Gastrocnemius medialis (tissue), 4 donors: ENCODE data around the gene MIB2. TPM values are rescaled to one million over a fixed set of nuclear protein-coding genes. Genes with fewer than 3 reads are reported as not detected.

ENCODE experiments used
- ATAC-seq, 2 donors: fragments of 150-250 bp; one replicate each; pipeline ENCODE4 v1.9.1; 2016
- DNase-seq, 2 donors: peaks; one replicate each; pipeline ENCODE4 v3.0.0-alpha.2; 2019
- H3K27ac ChIP-seq, 4 donors: fragments of 200-600 bp; sonication (generic); 1 replicate in 1 of 4; 2 replicates in 3 of 4; pipeline ENCODE4 v1.5.1; 2016 to 2018; ENCODE audit warnings: mild to moderate bottlenecking in 2 of 4, moderate library complexity in 1 of 4
- H3K27me3 ChIP-seq, 3 donors: fragments of 200-600 bp; sonication (generic) in 2 of 3; 1 replicate in 1 of 3; 2 replicates in 2 of 3; pipeline versions ENCODE4 v1.5.1 to v1.6.0; 2016 to 2019; ENCODE audit warnings: mild to moderate bottlenecking in 1 of 3, moderate library complexity in 1 of 3
- H3K36me3 ChIP-seq, 2 donors: fragments of 200-600 bp; sonication (generic) in 1 of 2; one replicate each; pipeline ENCODE4 v1.5.1; 2017 to 2018
- H3K4me1 ChIP-seq, 2 donors: fragments of 200-600 bp; sonication (generic) in 1 of 2; one replicate each; pipeline ENCODE4 v1.5.1; 2016 to 2017; ENCODE audit warnings: mild to moderate bottlenecking in 2 of 2
- H3K4me3 ChIP-seq, 4 donors: fragments of 200-600 bp; sonication (generic) in 3 of 4; 1 replicate in 1 of 4; 2 replicates in 3 of 4; pipeline ENCODE4 v1.5.1; 2016 to 2019; ENCODE audit warnings: mild to moderate bottlenecking in 2 of 4
- H3K9me3 ChIP-seq, 3 donors: fragments of 200-600 bp; sonication (generic) in 2 of 3; 1 replicate in 1 of 3; 2 replicates in 2 of 3; pipeline ENCODE4 v1.5.1; 2016 to 2019
- POLR2A ChIP-seq, 2 donors: fragments of 450-650 bp; IDR thresholded peaks; one replicate each; pipeline ENCODE4 v1.6.1; 2017; ENCODE audit warnings: antibody characterized with exemption in 2 of 2, mild to moderate bottlenecking in 2 of 2, moderate library complexity in 2 of 2
- in situ Hi-C, 4 donors: fragments of 200-750 bp; cut with MboI; loops; one replicate each; pipeline versions ENCODE4 v1.15.0 to v1.8.0; 2017; ENCODE audit warnings: low sequenced_read_pairs in 4 of 4
- intact Hi-C: fragments of 100-400 bp; cut with DNase I; formaldehyde crosslinking; loops from one replicate; pipeline ENCODE4 v1.15.1; 2023; ENCODE audit warnings: low total_unique reads
- total RNA-seq, 4 donors: library from RNA; depleted of rRNA; stranded (reverse); fragments of >200 nt; gene quantifications; one replicate each; pipeline versions ENCODE4 v1.1.0 to v1.2.3, GENCODE V29; 2016
- TF ChIP-seq, protein P1 (sequence below), 5 experiments: fragments of 450-650 bp in 3 of 5; fragments of 200-600 bp in 2 of 5; sonication (generic) in 2 of 5; IDR thresholded peaks in 4 of 5; conservative IDR thresholded peaks in 1 of 5; 1 replicate in 4 of 5; 2 replicates in 1 of 5; pipeline ENCODE4 v1.5.1; 2016 to 2019; ENCODE audit warnings: antibody characterized with exemption in 5 of 5, mild to moderate bottlenecking in 3 of 5, moderate library complexity in 3 of 5

Gene MIB2
- total RNA-seq, 4 donors from 2014 or later = 66.4 to 154 (median 117) TPM

DNA sequence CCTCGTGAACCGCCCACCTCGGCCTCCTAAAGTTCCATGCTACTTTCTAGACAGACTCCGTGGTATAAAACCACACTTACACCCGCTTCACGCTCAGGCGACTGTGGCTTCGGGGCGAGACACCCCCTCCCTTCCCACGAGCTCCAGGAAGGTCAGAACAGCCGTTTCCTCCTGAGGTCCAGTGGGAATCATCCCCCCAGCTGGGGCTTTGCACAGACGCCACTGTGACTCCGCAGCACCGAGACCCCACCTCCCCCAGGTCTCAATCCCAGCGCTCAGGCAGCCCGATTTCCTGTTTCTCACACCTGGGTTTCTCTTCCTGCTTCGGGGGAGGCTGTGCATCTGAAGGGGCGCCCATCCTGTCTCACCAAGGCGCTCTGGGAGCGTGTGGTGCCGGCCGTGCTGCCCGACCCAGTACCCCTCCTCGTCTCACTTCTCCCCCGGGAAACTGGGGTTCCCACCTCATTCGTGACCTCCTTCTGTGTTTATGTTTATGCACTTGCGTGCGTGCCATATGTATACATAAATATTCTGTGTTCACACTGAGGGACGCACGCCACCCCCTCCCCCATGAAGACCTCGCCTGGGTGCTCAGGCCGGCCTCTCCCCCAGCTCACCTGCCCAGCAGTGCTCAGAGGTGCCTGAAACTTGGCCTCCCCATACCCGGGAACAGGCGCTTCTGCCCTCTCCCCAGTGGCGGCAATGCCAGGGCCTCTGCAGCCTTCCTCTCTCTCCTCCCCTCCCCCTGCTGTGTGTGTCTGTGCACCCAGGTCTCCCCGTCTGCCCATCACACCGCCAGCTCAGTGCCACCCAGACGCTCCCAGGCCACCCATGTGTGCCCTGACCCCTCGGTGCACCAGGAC is 62.6 kb downstream of the MIB2 start:
- Histone ChIP-seq H3K4me1 (peaks cover 0 to 7% of the 10 kb centered on the region in 2 donors), H3K36me3 (peaks cover 0 to 12% of the 10 kb centered on the region in 2 donors), H3K9me3 (no peaks in the 10 kb centered on the region), H3K4me3 (no peak overlapping the region), H3K27me3 (no peaks in the 10 kb centered on the region), H3K27ac (peak overlapping the region in 1 of 4 donors; percentile 41)
- no peak for TF ChIP-seq POLR2A (IDR thresholded peaks at IDR 0.05)
- TF ChIP-seq, protein P1, sequence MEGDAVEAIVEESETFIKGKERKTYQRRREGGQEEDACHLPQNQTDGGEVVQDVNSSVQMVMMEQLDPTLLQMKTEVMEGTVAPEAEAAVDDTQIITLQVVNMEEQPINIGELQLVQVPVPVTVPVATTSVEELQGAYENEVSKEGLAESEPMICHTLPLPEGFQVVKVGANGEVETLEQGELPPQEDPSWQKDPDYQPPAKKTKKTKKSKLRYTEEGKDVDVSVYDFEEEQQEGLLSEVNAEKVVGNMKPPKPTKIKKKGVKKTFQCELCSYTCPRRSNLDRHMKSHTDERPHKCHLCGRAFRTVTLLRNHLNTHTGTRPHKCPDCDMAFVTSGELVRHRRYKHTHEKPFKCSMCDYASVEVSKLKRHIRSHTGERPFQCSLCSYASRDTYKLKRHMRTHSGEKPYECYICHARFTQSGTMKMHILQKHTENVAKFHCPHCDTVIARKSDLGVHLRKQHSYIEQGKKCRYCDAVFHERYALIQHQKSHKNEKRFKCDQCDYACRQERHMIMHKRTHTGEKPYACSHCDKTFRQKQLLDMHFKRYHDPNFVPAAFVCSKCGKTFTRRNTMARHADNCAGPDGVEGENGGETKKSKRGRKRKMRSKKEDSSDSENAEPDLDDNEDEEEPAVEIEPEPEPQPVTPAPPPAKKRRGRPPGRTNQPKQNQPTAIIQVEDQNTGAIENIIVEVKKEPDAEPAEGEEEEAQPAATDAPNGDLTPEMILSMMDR (IDR thresholded peaks at IDR 0.05 in 4 of 5, conservative IDR thresholded peaks at IDR 0.05 in 1 of 5) = no peak
- no peak for ATAC-seq
- DNase-seq = no peak
- in situ Hi-C loops (no loop called here), intact Hi-C loops (no loop called here)

DNA sequence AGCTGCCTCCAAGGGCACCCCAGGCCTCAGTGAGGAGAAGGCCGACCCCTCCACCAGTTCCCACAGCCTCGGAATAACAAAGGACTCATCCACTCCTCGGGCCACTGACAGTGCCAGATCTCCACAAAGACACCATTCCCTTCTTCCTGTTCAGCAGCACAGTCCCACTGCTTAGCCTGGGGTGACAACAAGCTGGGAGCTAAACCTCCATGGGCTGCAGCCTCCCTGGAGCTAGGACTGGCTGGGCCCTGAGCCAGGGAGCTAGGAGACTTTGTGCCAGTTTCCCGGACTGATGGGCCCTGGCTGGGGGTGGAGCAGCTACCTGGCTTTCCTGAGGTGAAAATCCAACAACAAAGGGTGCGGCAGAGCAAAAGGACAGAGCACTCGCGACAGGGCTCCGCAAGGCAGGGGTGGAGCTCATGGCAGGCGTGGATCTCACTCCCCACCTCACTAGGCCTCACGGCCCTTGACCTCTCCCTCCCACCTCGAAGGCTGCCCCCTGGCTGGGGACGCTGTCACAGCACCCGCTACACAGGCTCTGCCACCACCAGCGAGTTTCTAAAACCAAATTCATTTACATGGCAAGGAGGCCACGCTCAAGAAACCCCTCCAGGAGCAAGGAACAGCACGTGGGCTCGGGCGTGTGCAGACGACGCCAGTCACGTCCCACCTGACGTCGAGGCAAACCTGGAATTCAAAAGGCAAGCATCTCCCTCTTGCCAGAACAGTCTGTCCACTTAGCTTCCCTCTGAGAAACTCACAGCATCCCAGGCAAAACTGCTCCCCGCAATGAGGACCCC is 63.5 kb downstream of the MIB2 start:
- Histone ChIP-seq H3K4me3 (no peak overlapping the region), H3K27ac (no peak overlapping the region)
- DNase-seq = no peak

More for the DNA sequence above, 63.5 kb downstream of the MIB2 start:
- no peaks in the 10 kb centered on the region for H3K27me3 ChIP-seq
- H3K4me1 ChIP-seq = peaks cover 0 to 7% of the 10 kb centered on the region in 2 donors
- no peak for TF ChIP-seq POLR2A (IDR thresholded peaks at IDR 0.05)
- TF ChIP-seq, protein P1 (IDR thresholded peaks at IDR 0.05 in 4 of 5, conservative IDR thresholded peaks at IDR 0.05 in 1 of 5) = no peak
- ATAC-seq = no peak
- intact Hi-C loops = no loop called here
- peaks cover 0 to 7% of the 10 kb centered on the region in 2 donors for H3K36me3 ChIP-seq
- H3K9me3 ChIP-seq = no peaks in the 10 kb centered on the region
- in situ Hi-C loops = no loop called here

Other genes with a start within 250 kb of the MIB2 start
- 100 to 1,000 TPM; 165 to 450 (median 234) TPM for gene AURKAIP1, start 240.3 kb upstream of the MIB2 start, total RNA-seq
- gene CCNL2, start 216.2 kb upstream of the MIB2 start, total RNA-seq = 10 to 100 TPM; 35.0 to 91.1 (median 43.7) TPM
- gene MRPL20, start 208.2 kb upstream of the MIB2 start, total RNA-seq = 100 to 1,000 TPM; 167 to 260 (median 203) TPM
- 1 to 10 TPM in 3 of 4 donors, under 1 TPM in 1; 0.16 to 1.8 (median 1.3) TPM for gene ANKRD65, start 194.2 kb upstream of the MIB2 start, total RNA-seq
- 1 to 10 TPM; 2.1 to 8.3 (median 6.0) TPM for gene VWA1, start 179.8 kb upstream of the MIB2 start, total RNA-seq
- under 1 TPM in 1 of 4 donors, not detected in 3; 0.07 TPM for gene ATAD3C, start 165.8 kb upstream of the MIB2 start, total RNA-seq
- 1 to 10 TPM; 3.5 to 7.1 (median 5.9) TPM for gene ATAD3B, start 143.7 kb upstream of the MIB2 start, total RNA-seq
- gene ATAD3A, start 103.3 kb upstream of the MIB2 start, total RNA-seq = 10 to 100 TPM; 22.9 to 47.9 (median 35.6) TPM
- 1 to 10 TPM in 3 of 4 donors, not detected in 1; 1.1 to 2.0 (median 1.9) TPM for gene TMEM240, start 74.9 kb upstream of the MIB2 start, total RNA-seq
- 100 to 1,000 TPM; 141 to 235 (median 208) TPM for gene SSU72, start 40.6 kb upstream of the MIB2 start, total RNA-seq
- gene FNDC10, start 15.4 kb upstream of the MIB2 start, total RNA-seq = 1 to 10 TPM in 1 of 4 donors, under 1 TPM in 2, not detected in 1; 0.20 to 1.3 (median 0.94) TPM
- gene MMP23B, start 16.7 kb downstream of the MIB2 start, total RNA-seq = under 1 TPM in 1 of 4 donors, not detected in 3; 0.62 TPM
- gene CDK11B, start 43.5 kb downstream of the MIB2 start, total RNA-seq = 10 to 100 TPM; 19.5 to 49.0 (median 42.2) TPM
- 10 to 100 TPM; 13.5 to 21.8 (median 15.2) TPM for gene SLC35E2B, start 77.3 kb downstream of the MIB2 start, total RNA-seq
- 10 to 100 TPM in 3 of 4 donors, 1 to 10 TPM in 1; 9.0 to 14.6 (median 11.6) TPM for gene CDK11A, start 108.9 kb downstream of the MIB2 start, total RNA-seq
- gene NADK, start 163.0 kb downstream of the MIB2 start, total RNA-seq = 10 to 100 TPM; 20.1 to 33.1 (median 32.5) TPM